Stromal cell of bone marrow (primary cell): ENCODE data around the gene CDC25C.
A peak's percentile ranks its signal among the peaks of the same experiment; 100 is the strongest.

Experiments
- DNase-seq: peaks from one replicate; pipeline ENCODE4 v3.0.0-alpha.2; 2012; ENCODE audit warnings: low read depth

CDC25C gene

DNA sequence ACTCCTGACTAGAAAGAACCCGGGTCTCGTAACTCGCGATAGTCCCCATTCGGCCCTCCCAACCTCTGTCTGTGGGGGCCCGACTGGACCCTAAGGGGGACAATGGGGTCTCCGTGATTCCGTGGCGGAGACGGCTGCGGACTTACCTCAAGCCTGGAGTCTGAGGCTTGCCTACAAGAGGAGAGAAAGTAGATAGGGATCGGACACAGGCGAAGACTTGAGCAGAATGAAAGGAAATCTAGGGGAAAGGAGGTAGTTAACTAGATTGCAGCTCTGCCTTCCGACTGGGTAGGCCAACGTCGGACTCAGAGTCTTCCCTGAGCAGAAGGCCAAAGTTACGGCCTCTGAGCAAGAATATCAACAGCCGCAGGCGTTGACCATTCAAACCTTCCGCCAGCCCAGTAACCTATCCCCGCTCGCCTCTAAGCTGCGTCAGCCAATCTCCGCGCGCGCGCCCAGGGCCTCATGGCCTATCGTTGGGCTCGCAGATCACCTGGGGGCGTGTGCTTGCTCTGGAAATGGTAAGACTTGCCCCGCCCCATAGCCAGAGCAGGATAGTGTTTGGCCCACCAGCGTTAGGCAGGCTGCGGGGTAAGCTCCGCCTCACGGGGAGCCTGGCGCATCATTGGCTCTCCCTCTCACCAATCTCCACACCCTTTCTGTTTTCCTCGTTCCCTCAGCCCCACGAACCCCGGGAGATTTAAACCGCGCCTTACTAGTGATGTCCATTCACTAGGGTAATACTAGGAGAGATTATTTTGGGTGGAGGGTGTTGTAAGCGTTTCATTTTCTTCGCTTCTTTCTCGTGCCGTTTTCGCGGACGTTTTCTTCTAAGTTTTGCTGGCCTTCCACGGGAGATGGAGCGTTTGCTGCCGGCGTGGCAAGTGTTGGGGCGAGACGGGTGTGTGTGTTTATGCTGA, at the start of gene CDC25C:
Gene CDC25C, minus strand, starts transcription at position 356 of the 920 bp plus-strand sequence. CDS start 624 bp downstream, outside the sequence.
- DNase-seq: peak; percentile 100

DNA sequence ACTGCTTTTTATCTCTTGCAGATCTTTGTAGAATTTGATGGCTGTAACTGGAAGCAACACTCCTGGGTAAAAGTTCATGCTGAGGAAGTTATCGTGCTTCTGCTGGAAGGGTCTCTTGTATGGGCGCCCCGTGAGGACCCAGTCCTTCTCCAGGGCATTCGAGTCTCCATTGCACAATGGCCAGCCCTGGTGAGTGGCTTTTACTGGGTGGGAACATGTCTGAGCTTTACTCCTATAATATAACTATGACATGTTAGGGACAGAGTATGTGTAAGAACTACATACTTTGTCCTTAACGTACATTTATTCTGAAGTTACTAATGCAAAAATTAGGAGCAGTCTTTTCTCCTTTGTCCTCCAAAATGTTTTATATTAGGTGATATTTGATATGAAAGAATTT, 41.0 kb upstream of the CDC25C start:
- DNase-seq: no peak

DNA sequence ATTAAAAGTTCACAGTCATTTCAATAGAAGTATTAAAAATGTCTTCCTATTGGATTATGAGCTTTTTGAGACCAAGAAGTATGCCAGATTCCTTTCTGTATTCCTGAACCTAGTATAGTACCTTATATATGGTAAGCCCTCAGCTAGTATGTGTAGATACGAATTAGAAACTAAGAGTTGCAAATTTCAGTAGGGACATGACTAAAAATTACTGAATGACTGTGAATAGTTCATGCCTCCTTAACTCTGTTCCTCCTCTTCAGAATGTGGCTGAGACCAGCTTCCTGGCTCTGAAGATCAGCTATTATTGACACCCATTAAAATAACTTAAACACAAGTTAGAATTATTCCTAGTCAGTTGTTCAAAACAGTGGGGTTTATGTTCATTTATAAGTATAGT, 40.6 kb upstream of the CDC25C start:
- DNase-seq: no peak

DNA sequence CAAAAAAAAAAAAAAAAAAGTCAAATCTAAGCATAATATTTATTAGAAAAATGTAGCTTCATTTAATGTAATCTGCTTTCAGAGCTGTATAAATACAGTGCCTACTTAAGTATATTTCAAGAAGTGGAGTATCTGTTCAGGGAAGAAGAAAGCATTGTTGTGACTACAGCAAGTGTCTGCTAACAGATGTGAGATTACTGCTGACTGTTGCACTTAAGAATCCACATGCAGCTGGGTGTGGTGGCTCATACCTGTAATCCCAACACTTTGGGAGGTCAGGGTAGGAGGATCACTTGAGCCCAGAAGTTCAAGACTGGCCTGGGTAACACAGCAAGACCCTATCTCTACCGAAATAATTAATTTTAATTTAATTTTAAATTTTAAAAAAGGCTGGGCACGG, 39.9 kb upstream of the CDC25C start:
- DNase-seq: no peak

DNA sequence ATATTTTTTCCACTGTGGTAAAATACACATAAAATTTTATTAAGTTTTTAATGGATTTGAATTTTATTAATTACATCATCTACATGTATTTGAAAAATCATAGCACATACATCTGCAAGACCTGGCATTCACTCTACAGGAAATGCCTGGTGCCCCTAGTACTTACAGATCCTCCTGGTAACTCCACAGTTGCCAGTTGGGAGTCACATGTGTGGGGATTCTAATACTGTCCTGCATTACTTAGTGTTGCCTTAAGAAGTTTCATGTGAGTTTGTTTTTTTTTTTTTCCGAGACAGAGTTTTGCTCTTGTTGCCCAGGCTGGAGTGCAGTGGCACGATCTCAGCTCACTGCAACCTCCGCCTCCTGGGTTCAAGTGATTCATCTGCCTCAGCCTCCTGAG, 38.9 kb upstream of the CDC25C start:
- no peak for DNase-seq

DNA sequence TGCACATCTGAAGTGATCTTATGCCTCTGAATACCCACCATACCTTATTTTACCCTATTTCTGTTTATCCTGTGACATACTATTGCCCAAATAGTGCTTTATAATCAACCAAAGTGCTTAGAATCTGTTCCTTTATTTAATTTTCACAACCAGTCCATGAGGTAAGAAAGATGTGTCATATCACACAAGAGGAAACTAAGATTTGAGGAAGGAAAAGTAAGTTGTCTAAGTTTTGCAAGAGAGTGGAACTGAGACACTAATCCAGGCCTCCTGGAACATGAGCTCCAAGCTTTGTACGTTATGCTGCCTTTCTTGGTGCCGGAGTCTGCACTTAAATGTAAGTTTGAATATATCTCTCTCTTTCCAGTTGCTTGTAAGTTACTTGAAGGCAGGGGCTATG, 38.1 kb upstream of the CDC25C start:
- no peak for DNase-seq

DNA sequence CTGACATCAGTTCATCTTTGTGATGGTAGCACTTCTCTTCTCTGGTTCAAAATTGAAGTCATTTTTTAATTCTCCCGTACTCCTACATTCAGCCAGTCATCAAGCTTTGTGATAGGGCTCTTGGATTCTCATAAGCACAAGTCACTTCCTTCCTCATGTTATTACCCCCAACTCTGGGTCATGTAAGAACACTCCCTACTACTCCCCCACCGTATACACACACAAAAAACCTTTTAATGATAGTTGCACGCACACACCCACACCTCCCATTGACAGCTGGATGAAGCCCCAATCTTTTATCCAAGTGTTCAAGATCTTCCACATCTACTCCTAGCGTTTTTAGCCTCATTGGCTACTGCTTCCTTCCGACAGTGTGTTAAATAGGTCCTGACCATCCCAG, 37.7 kb upstream of the CDC25C start:
- no peak for DNase-seq

DNA sequence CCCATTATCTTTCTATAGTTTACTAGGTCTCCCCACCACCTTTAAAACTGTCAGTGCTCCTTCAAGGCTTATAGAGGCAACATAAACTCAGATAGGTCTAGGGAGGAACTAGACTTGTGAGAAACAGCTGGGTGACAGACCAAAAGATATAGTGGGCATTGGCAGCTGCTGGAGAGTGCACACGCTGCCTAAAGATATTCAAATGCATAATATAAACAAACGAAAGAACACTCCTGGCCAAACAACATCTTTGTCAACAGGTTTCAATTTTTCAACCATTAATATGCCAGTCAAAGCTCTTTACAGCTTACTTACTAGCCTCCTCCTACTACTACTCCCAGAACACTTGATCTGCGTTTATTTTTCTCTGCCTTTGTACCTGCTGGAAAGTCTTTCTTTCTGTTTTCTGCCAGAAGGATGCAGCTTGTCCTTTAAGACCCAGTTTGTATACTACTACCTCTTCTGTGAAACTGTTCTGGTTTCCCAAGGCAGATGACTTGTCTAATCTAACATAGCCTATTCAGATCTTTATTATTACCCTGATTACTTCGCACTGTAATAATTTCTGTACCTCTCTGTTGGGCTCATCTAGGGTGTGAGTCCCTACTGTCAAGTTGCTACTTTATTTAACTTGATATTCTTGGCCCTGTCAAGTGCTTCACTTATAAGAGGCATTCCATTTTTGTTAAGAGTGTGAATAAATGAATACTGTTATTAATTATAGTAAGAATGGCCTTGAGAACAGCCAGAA, 35.2 kb upstream of the CDC25C start:
- DNase-seq: no peak

DNA sequence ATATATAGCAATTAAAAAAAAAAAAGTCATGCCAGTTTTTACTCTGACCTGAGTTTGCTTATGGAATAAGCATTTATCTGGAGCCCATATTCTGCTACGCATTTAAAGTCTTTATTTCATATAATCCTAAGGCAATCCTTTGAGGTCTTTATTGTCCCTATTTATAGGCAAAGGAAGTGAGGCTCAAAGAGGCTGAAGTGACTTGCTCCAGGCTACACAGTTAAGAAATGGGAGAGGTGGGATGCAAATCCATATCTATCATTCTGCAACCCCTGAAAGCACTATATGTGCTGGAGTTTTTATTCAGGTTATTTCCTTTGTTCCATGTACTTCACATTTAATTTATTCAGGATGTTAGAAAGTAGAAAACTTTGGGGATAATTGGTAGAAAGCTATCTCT, 33.0 kb upstream of the CDC25C start:
- no peak for DNase-seq

DNA sequence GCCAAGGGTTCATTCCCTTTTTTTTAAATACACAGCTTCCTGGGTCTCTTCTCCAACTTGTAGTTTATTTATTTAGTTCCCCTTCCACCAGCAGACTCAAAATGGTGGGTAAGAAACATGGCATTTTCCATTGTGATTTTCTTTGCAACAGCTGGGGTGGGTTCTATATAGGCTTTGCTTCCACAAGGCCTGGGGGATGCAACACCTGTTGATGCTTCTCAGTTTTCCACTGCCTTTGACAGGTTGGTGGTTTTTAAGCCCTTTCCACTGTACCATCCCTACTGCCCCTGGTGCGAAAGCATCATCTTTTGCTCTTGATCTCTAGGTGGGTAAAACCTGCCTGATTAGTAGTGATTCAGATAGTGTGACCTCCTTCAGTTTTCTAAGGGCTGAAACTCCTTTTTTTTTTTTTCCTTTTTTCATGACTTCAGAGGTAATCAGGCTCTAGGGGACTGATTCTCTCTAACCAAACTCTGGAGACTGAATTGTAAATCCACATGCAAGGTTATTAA, 29.4 kb upstream of the CDC25C start:
- no peak for DNase-seq

DNA sequence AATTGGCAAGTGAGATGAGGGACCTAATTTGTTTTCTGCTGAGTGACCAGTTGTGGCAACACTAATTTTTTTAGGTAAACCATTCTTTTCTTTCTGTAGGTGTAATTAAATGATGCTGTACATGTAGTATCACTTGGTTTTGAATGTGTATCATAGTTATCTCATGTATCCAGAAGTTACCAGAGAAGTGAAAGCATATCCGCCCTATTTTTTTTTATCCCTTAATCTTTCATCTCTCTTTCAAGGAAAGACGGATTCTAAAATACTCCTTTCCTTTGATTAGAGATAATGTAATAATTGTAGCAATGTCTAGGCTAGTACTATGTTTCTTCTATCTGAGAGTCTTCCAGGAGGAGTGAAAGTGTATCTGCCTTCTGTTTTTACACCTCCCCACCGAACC, 28.0 kb upstream of the CDC25C start:
- DNase-seq: no peak

DNA sequence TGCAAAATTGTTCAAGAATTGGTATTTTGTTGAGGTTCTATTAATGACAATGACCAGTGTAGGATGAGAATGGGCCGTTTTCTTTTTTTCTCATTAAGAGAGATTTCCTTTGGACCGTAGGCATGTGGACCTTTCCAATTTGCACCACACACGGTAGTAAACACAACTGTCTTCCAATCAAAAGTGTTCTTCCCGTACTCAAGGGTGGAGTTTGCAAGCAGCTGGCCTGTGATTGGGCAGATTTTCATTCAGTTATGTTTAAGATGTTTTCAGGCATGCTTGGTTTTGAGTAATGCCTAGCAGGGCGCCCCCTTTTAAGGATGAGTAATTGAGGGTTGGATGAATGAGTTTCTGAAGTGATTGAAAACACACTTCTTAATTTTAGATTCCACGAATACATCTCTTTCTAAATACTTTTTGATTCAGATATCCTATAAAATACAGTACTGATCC, 23.3 kb upstream of the CDC25C start:
- DNase-seq: peak; percentile 83

DNA sequence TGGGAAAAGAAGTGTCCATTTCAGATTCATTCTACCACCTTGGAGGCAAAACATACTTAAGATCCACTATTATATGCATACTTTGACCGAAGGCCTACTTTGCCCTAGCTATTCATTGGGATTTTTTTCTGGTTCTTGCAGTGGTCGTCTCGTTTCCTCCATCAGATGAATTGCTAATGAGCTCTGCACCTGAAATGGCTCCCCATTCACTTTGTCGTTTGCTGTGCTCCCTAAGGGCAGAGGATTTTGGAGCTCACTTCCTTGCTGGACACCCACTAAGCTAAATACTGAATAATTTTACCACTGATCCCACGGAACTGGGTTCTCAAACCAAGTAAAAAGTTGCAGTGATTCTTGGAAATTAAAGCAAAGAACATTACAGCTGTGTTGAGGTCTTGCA, 22.8 kb upstream of the CDC25C start:
- DNase-seq: no peak

DNA sequence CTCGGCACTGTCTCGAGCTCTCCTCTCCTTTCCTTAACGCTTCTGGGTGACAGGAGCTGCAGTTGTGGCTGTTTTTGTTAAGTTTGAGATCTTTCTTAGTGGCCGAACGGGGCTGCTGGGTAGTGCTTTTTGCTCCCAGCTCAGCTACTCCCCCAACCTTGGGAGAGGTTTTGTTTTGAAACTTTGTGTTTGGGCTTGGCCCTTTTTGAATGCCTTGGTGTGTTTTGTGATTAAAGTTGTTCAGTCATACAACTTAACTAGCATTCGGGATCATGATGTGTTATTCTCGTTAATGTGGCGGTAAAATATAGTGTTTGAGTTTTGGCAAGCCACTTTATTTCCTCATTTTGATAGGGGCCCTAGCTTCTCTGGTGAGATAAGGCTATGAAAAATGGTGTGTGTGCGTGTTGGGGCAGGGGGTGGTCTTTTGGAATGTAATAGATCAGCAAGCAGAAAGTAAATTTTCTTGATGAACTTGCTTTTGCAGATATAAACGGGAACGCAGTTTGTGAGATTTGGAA, 22.0 kb upstream of the CDC25C start:
- DNase-seq: no peak

DNA sequence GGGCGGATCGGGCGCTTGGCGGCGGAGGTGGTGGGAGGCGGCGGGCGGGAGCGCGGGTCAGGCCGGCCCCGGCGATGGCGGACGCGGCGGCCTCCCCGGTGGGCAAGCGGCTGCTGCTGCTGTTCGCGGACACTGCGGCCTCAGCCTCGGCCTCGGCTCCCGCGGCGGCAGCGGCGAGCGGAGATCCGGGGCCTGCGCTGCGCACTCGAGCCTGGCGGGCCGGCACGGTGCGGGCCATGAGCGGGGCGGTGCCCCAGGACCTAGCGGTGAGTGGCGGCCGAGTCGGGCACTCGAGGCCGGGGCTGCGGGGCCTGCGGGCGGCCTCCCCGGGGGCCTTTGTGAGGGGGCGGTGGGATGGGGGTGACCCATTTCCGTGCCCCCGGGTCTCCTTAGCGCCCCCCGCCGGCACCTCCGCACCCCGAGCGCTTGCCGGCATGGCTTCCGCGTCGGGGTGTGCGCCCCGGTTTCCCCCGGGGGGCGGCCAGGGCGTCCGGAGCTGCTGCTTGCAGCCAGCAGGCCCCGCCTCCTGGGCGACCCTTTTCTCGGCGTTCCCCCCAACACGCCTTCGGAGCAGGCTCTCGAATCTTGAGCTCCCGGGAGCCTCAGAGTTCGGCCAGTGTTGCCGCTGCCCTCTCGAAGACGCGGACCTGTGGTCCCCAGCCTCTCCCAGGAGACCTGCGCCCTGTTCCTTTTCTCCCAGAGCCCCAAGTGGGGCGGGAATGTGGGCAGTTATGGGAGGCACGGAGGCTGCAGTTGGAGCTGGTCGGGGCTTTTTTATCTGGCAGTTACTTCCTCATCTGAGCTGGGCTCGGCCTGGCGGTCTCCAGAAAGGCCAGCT, 21.3 kb upstream of the CDC25C start:
- no peak for DNase-seq

DNA sequence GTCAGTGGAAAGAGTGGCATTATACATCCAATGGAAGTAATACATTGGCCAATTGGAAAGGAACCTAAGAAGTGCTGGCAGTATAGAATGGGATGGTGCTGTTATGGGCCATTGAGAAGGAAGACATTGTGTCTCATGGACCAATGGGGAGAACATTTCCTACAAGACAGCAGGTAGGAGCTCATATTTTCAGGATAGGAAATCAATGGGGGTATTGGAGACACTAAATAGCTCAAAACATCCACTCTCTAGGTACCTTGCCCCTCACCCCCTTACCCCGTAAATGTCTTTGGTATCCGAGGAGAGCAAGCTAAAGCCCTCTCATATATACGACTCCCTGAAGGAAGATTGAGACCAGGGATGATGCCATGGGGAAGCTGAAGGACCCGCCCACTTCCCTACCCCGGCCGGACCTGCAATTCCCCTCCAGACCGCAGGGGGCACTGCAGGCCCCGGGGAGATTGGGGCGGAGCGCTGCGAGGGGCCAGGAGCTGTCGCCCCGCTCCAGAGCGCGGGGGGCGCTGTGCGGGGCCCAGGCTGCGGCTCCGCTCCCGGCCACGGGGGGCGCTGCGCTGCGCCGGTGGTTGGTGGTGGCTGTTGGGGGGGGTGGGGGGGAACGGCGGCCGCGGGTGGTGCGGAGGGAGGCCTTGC, 20.6 kb upstream of the CDC25C start, which contains the start of gene KDM3B:
Gene KDM3B, plus strand, starts transcription at position 615 of the 651 bp plus-strand sequence. CDS start 111 bp downstream, outside the sequence.
- peak; percentile 64 for DNase-seq

DNA sequence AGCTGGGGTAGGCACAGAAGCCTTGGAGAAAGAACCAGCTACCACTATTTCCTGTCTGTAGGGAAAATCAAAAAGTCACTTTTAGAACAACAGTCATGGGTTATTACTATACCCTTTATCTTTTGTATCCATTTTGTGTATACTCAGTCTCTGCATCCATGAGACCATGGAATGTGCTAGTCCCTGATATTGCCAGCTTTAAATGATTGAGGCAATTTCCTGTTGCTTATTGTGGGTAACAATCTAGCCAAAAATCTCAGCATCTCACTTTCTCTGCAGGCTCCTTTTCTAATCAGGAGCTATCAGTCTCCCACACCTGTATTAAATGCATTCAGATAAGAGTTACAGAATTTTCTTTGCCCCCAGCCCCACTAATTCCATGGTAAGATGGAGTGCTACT, 19.9 kb upstream of the CDC25C start:
- DNase-seq: no peak

DNA sequence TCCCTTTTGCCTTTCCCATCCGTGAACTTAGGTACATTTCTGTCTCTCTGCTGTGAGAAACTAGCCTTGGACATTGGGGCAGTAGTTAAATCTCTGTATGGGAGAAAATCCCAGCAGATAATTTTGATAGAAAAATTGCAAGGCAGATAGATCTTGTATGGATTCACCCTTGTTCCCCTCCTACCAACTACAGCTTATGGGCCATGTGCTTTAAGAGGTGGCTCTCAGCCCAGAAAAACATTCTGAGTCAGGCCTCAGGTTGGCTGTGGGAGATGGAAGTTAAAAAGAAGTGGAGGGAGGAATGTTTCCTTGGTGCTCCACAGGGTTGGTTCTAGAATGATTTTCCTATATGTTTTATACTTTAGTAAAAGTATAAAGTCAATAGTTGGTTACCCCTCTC, 19.5 kb upstream of the CDC25C start:
- DNase-seq: peak; percentile 67

DNA sequence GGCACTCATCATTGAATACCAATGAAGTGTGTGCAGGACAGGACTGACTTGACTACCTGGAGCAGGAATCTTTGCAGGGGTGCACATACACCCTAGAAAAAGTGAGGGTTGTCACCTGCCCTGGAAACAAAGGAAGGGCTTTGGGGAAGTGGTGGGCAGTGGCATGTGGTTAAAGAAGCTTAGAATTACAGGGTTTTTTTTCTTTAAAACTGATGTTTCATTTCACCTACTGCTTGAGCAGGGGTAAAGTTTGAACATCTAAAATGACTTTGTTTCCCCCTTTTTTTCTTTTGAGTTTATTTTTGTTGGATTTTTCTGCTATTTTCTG, 18.9 kb upstream of the CDC25C start:
- no peak for DNase-seq

DNA sequence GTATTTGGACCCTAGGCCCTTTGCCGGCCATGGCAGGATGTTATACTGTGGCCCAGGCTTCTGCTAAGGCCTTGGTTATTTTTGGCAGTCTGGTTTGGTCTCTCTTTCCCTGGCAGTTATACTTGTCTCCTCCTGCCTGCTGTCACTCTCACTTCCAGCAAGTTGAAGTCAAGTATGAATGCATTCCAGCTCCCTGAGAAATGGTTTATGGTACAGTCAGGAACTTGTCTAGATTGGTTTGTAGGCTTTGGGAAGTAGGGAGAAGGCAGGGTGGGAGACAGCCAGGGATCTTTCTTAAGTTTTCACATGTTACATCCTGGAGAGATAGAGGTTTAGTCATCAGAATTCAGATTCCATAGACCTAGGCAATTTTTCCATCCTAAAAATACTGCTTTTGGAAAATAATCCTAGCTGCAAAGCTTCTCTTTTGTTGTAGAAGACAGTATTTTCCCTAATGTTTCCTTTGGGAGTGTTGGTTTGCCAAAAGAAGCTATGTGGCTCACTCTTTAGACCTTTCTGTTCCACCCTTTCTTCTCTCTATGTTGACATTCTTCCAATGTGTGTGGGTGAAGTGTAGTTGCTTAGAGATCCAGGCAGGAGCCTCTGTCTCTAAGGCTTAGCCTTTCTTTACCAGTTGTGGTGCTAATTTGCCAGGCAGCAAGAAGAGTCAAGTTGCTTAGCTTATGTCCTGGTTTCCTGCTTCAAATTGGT, 18.4 kb upstream of the CDC25C start:
- peak; percentile 81 for DNase-seq

DNA sequence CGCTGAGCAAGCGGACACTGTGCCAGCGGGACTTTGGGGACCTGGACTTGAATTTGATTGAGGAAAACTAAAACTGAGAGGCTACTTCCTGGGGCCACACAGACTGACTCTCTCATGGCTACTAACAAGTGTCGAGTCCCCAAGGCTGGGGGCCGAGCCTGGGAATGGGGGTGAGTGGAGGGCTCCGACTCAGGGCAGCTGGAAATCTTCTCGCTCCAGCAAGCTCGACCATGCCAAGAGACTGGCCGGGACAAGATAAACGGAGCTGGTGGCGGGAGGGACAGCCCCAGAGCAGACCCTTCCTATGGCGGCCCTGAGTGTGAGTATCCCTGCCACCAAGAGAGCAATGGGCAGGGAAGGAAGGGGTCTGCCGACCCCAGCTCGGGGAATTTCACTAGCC, 15.3 kb upstream of the CDC25C start:
- no peak for DNase-seq
